Natural killer cell (primary cell): ENCODE data around the gene EZR. TPM values are rescaled to one million over a fixed set of nuclear protein-coding genes. Genes with fewer than 3 reads are reported as not detected.

Experiments used
- ATAC-seq, 3 donors: fragments of 150-1000 bp in 2 of 3; fragments of 200-7000 bp in 1 of 3; cut with Tn5 transposase; 1 replicate in 1 of 3; 2 replicates in 2 of 3; pipeline ENCODE4 v1.10.0; 2021; ENCODE audit warnings: mild to moderate bottlenecking in 2 of 3, moderate library complexity in 2 of 3
- DNase-seq, 2 donors: peaks; one replicate each; pipeline versions ENCODE4 v3.0.0 to v3.0.0-alpha.2; 2013 to 2021; ENCODE audit warnings: mixed read lengths in 1 of 2
- H3K27ac ChIP-seq: one replicate; pipeline ENCODE4 v1.5.1; 2013; ENCODE audit warnings: mild to moderate bottlenecking, low read length
- H3K27me3 ChIP-seq: one replicate; pipeline ENCODE4 v1.6.1; 2013; ENCODE audit warnings: low read length; ENCODE audit not compliant: control insufficient read depth, insufficient read depth
- H3K36me3 ChIP-seq: one replicate; pipeline ENCODE4 v1.6.1; 2013; ENCODE audit warnings: low read length; ENCODE audit not compliant: control insufficient read depth, insufficient read depth
- H3K4me1 ChIP-seq: one replicate; pipeline ENCODE4 v1.6.1; 2013; ENCODE audit warnings: low read length; ENCODE audit not compliant: control insufficient read depth, insufficient read depth
- H3K4me3 ChIP-seq: one replicate; pipeline ENCODE4 v1.5.1; 2013; ENCODE audit warnings: low read length
- H3K9me3 ChIP-seq: one replicate; pipeline ENCODE4 v1.6.1; 2013; ENCODE audit warnings: low read length; ENCODE audit not compliant: control insufficient read depth, insufficient read depth
- H3K27ac Mint-ChIP-seq, 2 donors: one replicate each; pipeline ENCODE4 v1.8.0; 2022; ENCODE audit warnings: mild to moderate bottlenecking in 2 of 2, mixed read lengths in 2 of 2, moderate library complexity in 1 of 2
- H3K27me3 Mint-ChIP-seq, 2 donors: one replicate each; pipeline ENCODE4 v1.8.0; 2022; ENCODE audit warnings: low read depth in 2 of 2, mixed read lengths in 2 of 2
- H3K36me3 Mint-ChIP-seq: one replicate; pipeline ENCODE4 v1.8.0; 2022; ENCODE audit warnings: mixed read lengths
- H3K4me1 Mint-ChIP-seq, 2 donors: one replicate each; pipeline ENCODE4 v1.8.0; 2022; ENCODE audit warnings: mixed read lengths in 2 of 2
- H3K4me3 Mint-ChIP-seq: one replicate; pipeline ENCODE4 v1.8.0; 2022; ENCODE audit warnings: mild to moderate bottlenecking, moderate library complexity, mixed read lengths
- H3K9me3 Mint-ChIP-seq, 2 donors: one replicate each; pipeline ENCODE4 v1.8.0; 2022; ENCODE audit warnings: mixed read lengths in 2 of 2
- WGBS: methylation state at CpG from one replicate; pipeline ENCODE4 v1.1.7; 2013; ENCODE audit warnings: missing lambda C conversion rate; ENCODE audit not compliant: insufficient coverage; 5-methylcytosine and 5-hydroxymethylcytosine counted together
- intact Hi-C: fragments of 100-400 bp; cut with micrococcal nuclease; formaldehyde crosslinking; loops from one replicate; pipeline ENCODE4 v1.14.2; 2022
- total RNA-seq, 4 donors: library from RNA; stranded (reverse); fragments of 120-200 nt in 1 of 4; gene quantifications; one replicate each; pipeline versions ENCODE4 v1.2.3 to v1.2.4, GENCODE V29; 2013 to 2022
- TF ChIP-seq, protein P1 (sequence below): fragments of 200-600 bp; IDR thresholded peaks from one replicate; pipeline ENCODE4 v1.8.0; 2022; ENCODE audit warnings: antibody characterized with exemption

Gene EZR
- total RNA-seq, 3 donors from 2014 or later (not counting 1 experiment from before 2014, with no cell fraction given), result 119 to 157 (median 133) TPM

- no peaks in the 10 kb centered on the region for H3K36me3 ChIP-seq
- no peaks in the 10 kb centered on the region for H3K4me1 Mint-ChIP-seq
- WGBS, result 96% methylated on average over 6 of the region's 6 CpGs
- H3K9me3 ChIP-seq, result no peaks in the 10 kb centered on the region
- no peak overlapping the region for H3K4me3 ChIP-seq
- H3K27me3 ChIP-seq, result no peaks in the 10 kb centered on the region
- H3K27me3 Mint-ChIP-seq, result peaks cover 0 to 3% of the 10 kb centered on the region in 2 donors
- intact Hi-C loops, result no loop called here
- no peaks in the 10 kb centered on the region for H3K36me3 Mint-ChIP-seq
- DNase-seq (no peak), ATAC-seq (no peak)
- H3K27ac Mint-ChIP-seq, result no peak overlapping the region
- no peaks in the 10 kb centered on the region for H3K9me3 Mint-ChIP-seq
- H3K27ac ChIP-seq, result no peak overlapping the region
- H3K4me3 Mint-ChIP-seq, result no peak overlapping the region
- H3K4me1 ChIP-seq, result peaks cover 9% of the 10 kb centered on the region
- TF ChIP-seq, protein P1, sequence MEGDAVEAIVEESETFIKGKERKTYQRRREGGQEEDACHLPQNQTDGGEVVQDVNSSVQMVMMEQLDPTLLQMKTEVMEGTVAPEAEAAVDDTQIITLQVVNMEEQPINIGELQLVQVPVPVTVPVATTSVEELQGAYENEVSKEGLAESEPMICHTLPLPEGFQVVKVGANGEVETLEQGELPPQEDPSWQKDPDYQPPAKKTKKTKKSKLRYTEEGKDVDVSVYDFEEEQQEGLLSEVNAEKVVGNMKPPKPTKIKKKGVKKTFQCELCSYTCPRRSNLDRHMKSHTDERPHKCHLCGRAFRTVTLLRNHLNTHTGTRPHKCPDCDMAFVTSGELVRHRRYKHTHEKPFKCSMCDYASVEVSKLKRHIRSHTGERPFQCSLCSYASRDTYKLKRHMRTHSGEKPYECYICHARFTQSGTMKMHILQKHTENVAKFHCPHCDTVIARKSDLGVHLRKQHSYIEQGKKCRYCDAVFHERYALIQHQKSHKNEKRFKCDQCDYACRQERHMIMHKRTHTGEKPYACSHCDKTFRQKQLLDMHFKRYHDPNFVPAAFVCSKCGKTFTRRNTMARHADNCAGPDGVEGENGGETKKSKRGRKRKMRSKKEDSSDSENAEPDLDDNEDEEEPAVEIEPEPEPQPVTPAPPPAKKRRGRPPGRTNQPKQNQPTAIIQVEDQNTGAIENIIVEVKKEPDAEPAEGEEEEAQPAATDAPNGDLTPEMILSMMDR, result no peak
Measured at GRCh38 chr6:158860279-158860865, 41.2 kb upstream of the EZR start.

- intact Hi-C loops, result no loop called here
- H3K27ac ChIP-seq, result no peak overlapping the region
Measured at GRCh38 chr6:158856261-158856660, 37.1 kb upstream of the EZR start.

GRCh38 chr6:158854214-158855101 is 35.3 kb upstream of the EZR start:
- peak overlapping the region; percentile 22 for H3K4me3 ChIP-seq

More at GRCh38 chr6:158856261-158856660, 37.1 kb upstream of the EZR start:
- Mint-ChIP-seq H3K4me3 (no peak overlapping the region), H3K36me3 (no peaks in the 10 kb centered on the region), H3K4me1 (no peaks in the 10 kb centered on the region), H3K27ac (peak overlapping the region; percentile 42 to 54), H3K27me3 (no peaks in the 10 kb centered on the region), H3K9me3 (no peaks in the 10 kb centered on the region)
- Histone ChIP-seq H3K4me3 (no peak overlapping the region), H3K36me3 (no peaks in the 10 kb centered on the region), H3K9me3 (no peaks in the 10 kb centered on the region), H3K27me3 (no peaks in the 10 kb centered on the region), H3K4me1 (peaks cover 45% of the 10 kb centered on the region)
- DNase-seq, result no peak
- no peak for ATAC-seq
- 100% methylated on average over 4 of the region's 4 CpGs for WGBS
- TF ChIP-seq, protein P1, result no peak

More at GRCh38 chr6:158854214-158855101, 35.3 kb upstream of the EZR start:
- Histone ChIP-seq H3K27me3 (no peaks in the 10 kb centered on the region), H3K9me3 (no peaks in the 10 kb centered on the region), H3K4me1 (peaks cover 57% of the 10 kb centered on the region), H3K27ac (peak overlapping the region; percentile 91), H3K36me3 (no peaks in the 10 kb centered on the region)
- peak in 1 of 3 donors; percentile 16 for ATAC-seq
- TF ChIP-seq, protein P1, result no peak
- Mint-ChIP-seq H3K27ac (no peak overlapping the region), H3K27me3 (no peaks in the 10 kb centered on the region), H3K36me3 (no peaks in the 10 kb centered on the region), H3K4me3 (no peak overlapping the region), H3K9me3 (no peaks in the 10 kb centered on the region), H3K4me1 (peaks cover 13 to 16% of the 10 kb centered on the region in 2 donors)
- WGBS, result 56% methylated on average over 6 of the region's 7 CpGs
- DNase-seq, result peak in 1 of 2 donors; percentile 74
- intact Hi-C loops, result loop anchor here (5.0 kb wide), 4 partner anchors 137 to 687 kb away; partner anchors contain the start of genes GTF2H5, SERAC1 and SYTL3
